Vagina (tissue), 2 donors: ENCODE measurements around the gene TEX2.

Experiments used
- POLR2A ChIP-seq, 2 donors: fragments of 450-650 bp; IDR thresholded peaks; one replicate each; pipeline ENCODE4 v1.6.1; 2017; ENCODE audit warnings: antibody characterized with exemption in 2 of 2, mild to moderate bottlenecking in 2 of 2, moderate library complexity in 2 of 2
- TF ChIP-seq, protein P1 (sequence below), 3 experiments: fragments of 450-650 bp in 2 of 3; fragments of 200-600 bp in 1 of 3; sonication (generic) in 1 of 3; IDR thresholded peaks; one replicate each; pipeline ENCODE4 v1.5.1; 2017 to 2019; ENCODE audit warnings: antibody characterized with exemption in 3 of 3, mild to moderate bottlenecking in 2 of 3, moderate library complexity in 2 of 3

DNA sequence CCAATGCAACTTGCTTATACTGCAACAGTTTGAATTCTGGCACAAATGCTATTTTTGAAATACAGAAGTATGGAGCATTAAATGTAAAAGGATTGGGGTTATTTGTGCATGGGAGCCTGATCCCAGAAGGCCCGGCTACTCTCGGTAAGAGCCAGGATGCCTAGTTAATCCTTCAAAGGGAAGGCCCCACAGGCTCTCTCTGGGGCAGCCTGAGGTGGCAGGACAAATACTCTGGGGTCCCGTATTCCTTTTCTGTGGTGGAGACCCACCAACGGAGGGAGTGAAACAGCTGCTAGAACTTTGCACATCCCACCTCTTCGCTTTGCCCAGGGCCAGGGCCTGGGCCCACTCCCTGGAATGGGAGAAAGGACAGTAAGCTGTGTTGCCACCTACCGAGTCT, 163.5 kb downstream of the TEX2 start:
- TF ChIP-seq POLR2A (IDR thresholded peaks at IDR 0.05) = no peak
- TF ChIP-seq, protein P1, sequence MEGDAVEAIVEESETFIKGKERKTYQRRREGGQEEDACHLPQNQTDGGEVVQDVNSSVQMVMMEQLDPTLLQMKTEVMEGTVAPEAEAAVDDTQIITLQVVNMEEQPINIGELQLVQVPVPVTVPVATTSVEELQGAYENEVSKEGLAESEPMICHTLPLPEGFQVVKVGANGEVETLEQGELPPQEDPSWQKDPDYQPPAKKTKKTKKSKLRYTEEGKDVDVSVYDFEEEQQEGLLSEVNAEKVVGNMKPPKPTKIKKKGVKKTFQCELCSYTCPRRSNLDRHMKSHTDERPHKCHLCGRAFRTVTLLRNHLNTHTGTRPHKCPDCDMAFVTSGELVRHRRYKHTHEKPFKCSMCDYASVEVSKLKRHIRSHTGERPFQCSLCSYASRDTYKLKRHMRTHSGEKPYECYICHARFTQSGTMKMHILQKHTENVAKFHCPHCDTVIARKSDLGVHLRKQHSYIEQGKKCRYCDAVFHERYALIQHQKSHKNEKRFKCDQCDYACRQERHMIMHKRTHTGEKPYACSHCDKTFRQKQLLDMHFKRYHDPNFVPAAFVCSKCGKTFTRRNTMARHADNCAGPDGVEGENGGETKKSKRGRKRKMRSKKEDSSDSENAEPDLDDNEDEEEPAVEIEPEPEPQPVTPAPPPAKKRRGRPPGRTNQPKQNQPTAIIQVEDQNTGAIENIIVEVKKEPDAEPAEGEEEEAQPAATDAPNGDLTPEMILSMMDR (IDR thresholded peaks at IDR 0.05) = no peak
